Activated CD8-positive, alpha-beta memory T cell treated with anti-CD3 and anti-CD28 coated beads, Interleukin-2, amount 50 U/mL, for 1 hour (primary cell): ENCODE data around the gene POLN.

Experiments
- DNase-seq: peaks from one replicate; pipeline ENCODE4 v3.0.0-alpha.2; 2020; ENCODE audit errors: extremely low read depth

The POLN gene

DNA sequence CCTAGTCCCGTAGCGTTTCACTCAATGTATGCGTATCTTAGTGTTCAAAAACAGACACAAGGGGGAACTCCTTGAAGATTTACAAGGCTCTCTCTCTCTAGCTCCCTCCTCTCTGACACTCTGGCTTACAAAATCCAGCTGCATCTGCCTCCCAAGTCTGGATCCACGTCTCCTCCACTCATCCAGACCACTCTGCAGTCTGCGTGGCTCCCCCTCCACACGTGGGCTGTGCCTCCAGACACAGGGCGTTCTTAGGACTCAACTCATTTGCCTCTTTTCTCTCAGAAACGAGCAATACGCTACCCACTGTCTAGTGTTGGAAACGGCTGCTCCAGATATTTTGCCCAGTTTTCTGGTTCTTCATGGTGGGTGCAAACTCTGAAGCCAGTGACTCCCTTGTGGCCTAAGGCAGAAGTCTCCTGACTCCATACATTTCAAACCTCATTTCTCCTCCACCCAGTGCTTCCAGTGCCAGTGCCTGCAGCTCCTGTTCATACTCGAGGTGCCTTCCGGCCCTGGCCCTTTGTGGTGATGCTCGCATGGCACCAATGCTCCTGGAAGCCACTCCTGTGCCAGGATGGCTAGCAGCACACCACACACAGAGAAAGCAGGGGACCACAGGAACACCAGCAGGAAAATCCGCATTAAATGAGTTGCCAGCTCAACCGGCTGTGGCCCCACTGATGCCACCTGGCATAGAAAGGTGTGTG, 158.7 kb downstream of the POLN start:
- no peak for DNase-seq

DNA sequence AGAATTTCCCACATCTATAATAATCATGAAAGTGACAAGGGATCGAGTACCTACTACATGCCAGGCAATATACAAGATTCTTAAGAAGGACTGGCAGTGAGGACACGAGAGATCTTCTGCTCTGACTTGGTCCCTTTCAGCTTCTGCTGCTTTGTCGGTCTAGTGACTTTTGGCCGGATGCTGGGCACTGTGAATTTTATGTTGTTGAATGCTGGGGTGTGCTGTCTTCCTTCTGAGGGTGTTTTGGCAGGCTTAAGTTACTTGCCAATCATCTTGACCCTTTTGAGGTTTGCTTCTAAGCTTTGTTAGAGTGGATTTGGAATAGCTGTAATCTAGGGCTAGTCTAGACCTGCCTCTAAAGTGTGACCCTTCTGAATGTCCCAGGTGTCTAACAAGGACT, 159.3 kb downstream of the POLN start:
- no peak for DNase-seq

GRCh38 chr4:2082118-2082517, 159.8 kb downstream of the POLN start:
- DNase-seq = no peak

GRCh38 chr4:2081540-2081939, 160.4 kb downstream of the POLN start:
- DNase-seq = no peak

GRCh38 chr4:2080429-2081300, 161.3 kb downstream of the POLN start:
- no peak for DNase-seq

DNA sequence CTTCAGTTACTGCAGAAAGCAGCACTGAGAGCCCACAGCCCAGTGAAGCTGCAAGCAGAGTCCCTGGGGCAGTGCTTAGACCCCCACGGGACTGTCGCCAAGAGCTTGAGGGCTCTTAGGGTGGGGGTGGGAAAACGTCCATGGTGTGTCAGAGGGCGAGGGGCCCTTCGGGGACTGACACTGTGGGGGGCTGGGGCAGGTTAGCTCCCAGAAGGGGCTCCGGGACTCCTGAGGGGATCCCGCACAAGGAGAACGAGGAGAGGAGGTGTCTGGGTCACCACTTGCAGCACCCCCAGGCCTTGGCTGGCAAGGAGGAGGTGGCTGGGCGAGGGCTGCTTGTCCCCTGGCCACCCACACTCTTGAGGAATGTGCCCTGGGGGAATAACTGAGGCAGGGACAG, 162.0 kb downstream of the POLN start:
- DNase-seq = no peak

DNA sequence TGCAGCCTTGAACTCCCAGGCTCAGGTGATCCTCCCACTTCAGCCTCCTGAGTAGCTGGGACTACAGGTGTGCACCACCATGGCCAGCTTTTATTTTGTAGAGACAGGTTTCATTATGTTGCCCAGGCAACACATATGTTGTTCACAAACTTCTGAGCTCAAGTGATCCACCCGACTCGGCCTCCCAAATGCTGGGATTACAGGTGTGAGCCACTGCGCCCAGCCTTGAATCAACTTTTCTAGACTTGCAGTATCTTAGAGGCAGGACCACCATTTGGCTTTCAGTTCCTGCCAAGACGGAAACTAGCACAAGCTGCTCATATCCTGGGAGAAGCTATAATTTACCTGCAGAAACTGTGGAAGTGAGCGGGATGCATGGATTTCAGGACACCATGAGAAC, 162.9 kb downstream of the POLN start:
- no peak for DNase-seq

DNA sequence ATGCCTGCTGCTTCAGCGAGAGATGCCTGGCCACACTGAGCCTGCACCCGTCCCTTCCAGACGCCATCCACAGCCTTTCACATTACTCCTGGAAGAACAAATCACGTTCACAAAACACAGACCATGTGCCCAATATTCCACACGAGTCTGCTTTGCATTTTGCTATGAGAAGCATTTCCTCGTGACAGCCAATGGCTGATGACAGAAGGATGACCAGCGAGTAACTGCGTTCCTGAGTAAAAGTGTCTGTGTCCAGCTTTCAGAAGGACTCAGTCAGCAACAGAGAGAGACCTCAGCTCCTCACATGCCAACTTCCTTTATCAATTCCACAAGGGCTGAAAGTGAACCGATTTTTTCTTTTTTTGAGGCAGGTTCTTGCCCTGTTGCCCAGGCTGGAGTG, 163.3 kb downstream of the POLN start:
- DNase-seq = no peak

DNA sequence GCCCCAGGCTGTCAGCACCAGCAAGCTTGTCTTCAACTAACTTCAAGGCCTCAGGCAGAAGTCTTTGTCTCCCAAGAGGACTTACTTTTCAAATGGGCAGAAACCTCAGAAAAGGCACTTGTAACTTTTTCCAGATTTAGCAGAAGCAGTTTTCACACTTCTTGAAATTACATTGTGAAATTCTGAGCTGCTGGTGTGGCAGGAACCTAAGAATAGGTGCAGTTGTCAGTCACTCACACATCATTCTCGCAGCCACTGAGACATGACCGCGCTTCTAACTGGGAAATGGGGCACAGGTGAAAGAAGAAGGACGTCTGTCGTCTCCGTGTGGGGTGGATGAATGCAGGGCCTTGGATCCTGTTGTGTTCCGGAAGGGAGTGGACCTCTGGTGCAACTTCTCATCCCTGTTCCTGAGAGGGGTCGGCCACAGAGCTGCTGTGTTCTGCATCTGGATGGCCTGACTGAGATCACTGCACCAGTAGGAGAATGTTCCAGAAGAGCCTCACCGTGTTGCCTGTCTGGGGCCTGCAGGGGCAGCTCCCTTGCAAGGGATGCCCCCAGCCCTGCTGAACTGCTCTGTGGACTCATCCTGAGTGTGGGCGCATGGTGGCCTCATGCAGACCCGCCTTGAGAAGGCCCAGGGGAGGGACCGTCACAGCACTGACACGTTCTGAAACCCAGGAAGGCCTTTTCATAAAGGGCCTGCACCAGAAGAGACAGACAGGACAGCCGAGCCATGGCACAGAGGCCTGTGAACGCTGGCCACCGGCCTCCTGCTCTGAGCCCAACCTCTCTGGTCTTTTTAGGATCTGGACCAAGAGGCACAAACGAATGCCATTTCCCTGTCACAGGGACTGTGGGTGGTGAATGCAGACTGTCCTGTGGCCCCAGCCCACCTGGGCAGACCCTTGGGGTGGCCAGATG, 164.1 kb downstream of the POLN start:
- no peak for DNase-seq

DNA sequence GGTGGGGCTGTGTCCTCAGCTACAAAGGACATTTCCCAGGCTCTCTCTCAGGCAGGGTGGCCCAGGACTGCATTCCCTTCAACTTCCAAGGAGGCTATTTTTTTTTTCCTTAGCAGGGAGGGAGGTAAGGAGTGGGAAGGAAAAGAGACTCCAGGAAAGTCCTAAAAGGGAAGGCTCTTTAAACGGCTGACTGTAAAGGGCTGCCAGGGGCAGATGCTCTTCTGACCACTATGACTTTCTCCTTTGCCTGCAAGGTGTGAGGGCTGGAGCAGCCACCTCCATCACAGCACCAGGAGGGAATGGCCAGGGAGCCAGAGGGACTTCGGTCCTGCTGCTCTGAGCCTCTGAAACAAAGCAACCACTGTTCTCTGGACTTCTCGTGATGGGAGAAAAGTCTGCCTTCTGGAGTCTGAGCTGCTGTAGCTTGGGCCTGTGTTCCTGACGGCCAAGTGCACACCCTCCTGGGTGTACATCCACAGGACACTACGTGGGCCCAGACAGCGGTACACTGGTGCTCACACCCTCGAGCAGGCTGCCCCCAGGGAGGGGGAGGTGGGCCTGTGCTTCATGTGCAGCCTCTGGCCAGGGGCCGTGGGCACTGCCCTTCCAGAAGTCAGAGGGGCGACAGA, 164.9 kb downstream of the POLN start:
- no peak for DNase-seq

DNA sequence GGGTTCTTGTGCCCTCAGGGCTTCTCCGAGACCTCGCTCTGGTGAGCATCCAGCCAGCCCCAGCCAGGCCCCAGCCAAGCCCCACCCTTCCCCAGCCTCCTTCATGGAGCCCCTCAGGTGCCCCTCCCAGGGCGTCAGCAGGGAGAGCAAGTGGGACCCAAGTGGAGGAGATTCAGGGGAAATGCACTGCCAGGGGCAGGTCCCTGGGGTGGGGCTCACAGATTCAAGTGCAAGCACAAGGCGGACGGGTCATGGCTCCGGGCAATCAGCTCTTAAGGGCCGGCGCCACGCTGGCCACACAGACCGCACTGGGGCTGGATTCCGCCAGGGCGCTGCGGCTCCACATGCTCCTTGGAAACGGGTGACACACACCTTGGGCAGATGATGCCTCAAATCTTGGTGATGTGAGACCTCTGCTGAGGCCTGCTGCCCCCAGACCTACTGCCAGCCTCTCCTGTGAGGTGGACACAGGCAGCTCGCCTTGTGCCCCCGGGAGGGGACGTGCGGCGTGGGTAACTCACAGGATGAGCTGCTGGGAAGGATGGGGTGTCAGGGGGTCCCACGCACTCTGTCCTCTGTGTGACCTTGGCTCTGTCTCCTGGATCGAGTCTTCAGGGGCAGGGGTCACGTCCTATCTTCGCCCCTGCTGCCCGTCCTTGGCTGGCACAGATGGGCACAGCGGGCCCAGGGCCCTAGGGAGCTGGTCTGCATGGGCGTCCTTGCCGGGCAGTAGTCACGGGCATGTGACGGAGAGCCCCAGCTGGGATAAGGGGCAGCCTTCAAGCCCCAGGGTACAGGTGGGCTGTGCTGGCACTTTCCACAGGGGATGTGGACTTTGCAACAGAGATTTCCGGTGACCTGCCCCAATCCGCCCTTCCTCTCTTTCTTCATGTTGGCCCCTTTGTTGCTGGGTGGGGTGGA, 165.7 kb downstream of the POLN start:
- no peak for DNase-seq

- no peak for DNase-seq
Measured at GRCh38 chr4:2075171-2075986, 166.5 kb downstream of the POLN start.

GRCh38 chr4:2074588-2074987, 167.3 kb downstream of the POLN start:
- DNase-seq = no peak

- no peak for DNase-seq
Measured at GRCh38 chr4:2073808-2074481, 168.0 kb downstream of the POLN start.

- DNase-seq = no peak
Measured at GRCh38 chr4:2072971-2073807, 168.7 kb downstream of the POLN start.

DNA sequence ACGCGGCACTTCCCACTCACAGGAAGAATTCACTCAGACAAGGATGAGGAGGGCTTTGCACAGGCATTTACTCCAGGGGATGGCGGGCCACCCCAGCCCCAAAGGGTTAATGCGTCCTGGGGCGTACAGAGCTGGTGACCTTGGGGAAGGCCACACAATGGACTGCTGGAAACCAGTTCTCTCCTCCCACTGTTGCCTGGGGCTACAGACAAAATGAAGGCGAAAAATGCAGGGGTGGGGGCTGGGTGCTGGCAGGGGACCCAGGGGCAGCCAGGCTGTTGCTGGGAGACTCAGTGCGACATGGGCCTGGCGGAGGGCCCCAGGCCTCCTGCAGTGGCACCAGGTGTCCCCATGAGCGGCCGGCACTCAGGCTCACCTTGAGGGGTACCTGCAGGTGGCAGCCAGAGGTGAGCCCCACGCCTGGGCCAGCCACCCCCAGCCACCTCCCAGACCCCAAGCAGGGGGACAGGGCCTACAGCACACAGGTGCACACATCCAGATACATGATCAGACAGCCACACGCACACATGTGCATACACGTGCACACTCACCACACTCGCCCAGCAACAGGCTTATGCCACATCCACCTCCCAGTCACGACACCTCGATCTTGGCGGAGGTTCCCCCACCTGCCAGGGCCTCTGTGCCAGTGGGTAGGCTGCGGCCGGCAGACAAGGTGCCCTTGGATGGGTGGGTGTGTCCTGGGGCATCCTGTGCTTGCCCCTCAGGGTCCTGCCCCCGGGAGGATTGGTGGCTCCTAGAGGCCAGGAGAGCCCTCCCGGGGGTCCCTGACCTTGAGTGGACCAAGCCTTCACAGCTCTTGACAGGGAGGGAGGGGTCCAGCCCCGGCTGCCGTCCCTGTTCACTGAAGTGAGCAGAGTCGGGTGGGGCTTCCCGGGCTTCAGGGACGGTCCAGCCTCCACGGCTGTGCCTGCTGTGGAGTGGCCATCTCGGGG, 169.7 kb downstream of the POLN start:
- DNase-seq = no peak

GRCh38 chr4:2071252-2071911, 170.5 kb downstream of the POLN start:
- DNase-seq = no peak
